ENCODE results near the gene HOXB9. TPM values are rescaled to one million over a fixed set of nuclear protein-coding genes. Genes with fewer than 3 reads are reported as not detected.

Gene HOXB9
- total RNA-seq, 4 donors from 2014 or later: 0.09 to 0.48 TPM; not detected in 2

GRCh38 chr17:48571826-48572417, 54.2 kb downstream of the HOXB9 start:
- DNase-seq (ENCODE audit: low spot score) (no peak), ATAC-seq (ENCODE audit: low FRiP score) (no peak)
- TF ChIP-seq CTCF (IDR thresholded peaks at IDR 0.05): no peak

Small RNA genes within 50 kb of the gene (small RNA-seq; reads per million reads assigned to genes)
- gene MIR196A1: not detected

Other genes with a start within 250 kb of the HOXB9 start
- gene SKAP1, start 196.1 kb downstream of the HOXB9 start, total RNA-seq: 1 to 10 TPM in 2 of 4 donors, under 1 TPM in 1, not detected in 1; 0.93 to 1.9 (median 1.1) TPM
- not detected for gene HOXB1, start 95.3 kb downstream of the HOXB9 start, total RNA-seq
- 10 to 100 TPM in 3 of 4 donors, 1 to 10 TPM in 1; 9.7 to 35.2 (median 16.3) TPM for gene HOXB2, start 81.2 kb downstream of the HOXB9 start, total RNA-seq
- 1 to 10 TPM; 1.6 to 8.7 (median 3.4) TPM for gene HOXB4, start 48.0 kb downstream of the HOXB9 start, total RNA-seq
- gene HOXB3, start 36.1 kb downstream of the HOXB9 start, total RNA-seq: 10 to 100 TPM in 2 of 4 donors, 1 to 10 TPM in 2; 4.8 to 30.3 (median 10.6) TPM
- 1 to 10 TPM in 2 of 4 donors, under 1 TPM in 2; 0.72 to 3.3 (median 1.4) TPM for gene HOXB5, start 32.6 kb downstream of the HOXB9 start, total RNA-seq
- gene HOXB6, start 21.4 kb downstream of the HOXB9 start, total RNA-seq: 10 to 100 TPM in 3 of 4 donors, 1 to 10 TPM in 1; 9.2 to 22.7 (median 15.5) TPM
- 10 to 100 TPM in 1 of 4 donors, 1 to 10 TPM in 3; 5.3 to 11.5 (median 8.4) TPM for gene HOXB7, start 15.3 kb downstream of the HOXB9 start, total RNA-seq
- gene HOXB8, start 11.1 kb downstream of the HOXB9 start, total RNA-seq: 1 to 10 TPM; 4.3 to 6.2 (median 5.0) TPM
- not detected for gene PRAC1, start 96.2 kb upstream of the HOXB9 start, total RNA-seq
- gene PRAC2, start 96.8 kb upstream of the HOXB9 start, total RNA-seq: not detected
- not detected for gene HOXB13, start 102.4 kb upstream of the HOXB9 start, total RNA-seq
- gene TTLL6, start 190.9 kb upstream of the HOXB9 start, total RNA-seq: 1 to 10 TPM in 1 of 4 donors, not detected in 3; 1.9 TPM
- gene CALCOCO2, start 204.7 kb upstream of the HOXB9 start, total RNA-seq: 100 to 1,000 TPM; 107 to 356 (median 135) TPM

Measured in omental fat pad (tissue), 4 donors.